ENCODE results near the gene PCGF3. TPM values are rescaled to one million over a fixed set of nuclear protein-coding genes. Genes with fewer than 3 reads are reported as not detected.
"Not testable (repeated sequence)": the region's sequence is repeated elsewhere in the genome, so short reads cannot be mapped to it uniquely, and the experiment has no call there.

Gene PCGF3
- total RNA-seq, 4 donors from 2014 or later, result 40.0 to 57.6 (median 46.9) TPM

GRCh38 chr4:754221-755120 lies 48.8 kb downstream of the PCGF3 start:
- 85 to 90% methylated on average over 15 to 17 of the region's 32 CpGs for WGBS, 2 donors
- TF ChIP-seq CTCF (IDR thresholded peaks at IDR 0.05), result no peak
- TF ChIP-seq POLR2A (IDR thresholded peaks at IDR 0.05), result no peak
- intact Hi-C loops (cut with DNase I), result no loop called here
- H3K27ac ChIP-seq, result no peak overlapping the region
- no peak overlapping the region for H3K4me3 ChIP-seq
- no peaks in the 10 kb centered on the region for H3K9me3 ChIP-seq
- H3K36me3 ChIP-seq, result peaks cover 10 to 86% (median 13%) of the 10 kb centered on the region in 3 donors
- DNase-seq, result no peak
- H3K4me1 ChIP-seq, result peaks cover 0 to 10% (median 0%) of the 10 kb centered on the region in 3 donors
- H3K27me3 ChIP-seq, result no peaks in the 10 kb centered on the region

DNA sequence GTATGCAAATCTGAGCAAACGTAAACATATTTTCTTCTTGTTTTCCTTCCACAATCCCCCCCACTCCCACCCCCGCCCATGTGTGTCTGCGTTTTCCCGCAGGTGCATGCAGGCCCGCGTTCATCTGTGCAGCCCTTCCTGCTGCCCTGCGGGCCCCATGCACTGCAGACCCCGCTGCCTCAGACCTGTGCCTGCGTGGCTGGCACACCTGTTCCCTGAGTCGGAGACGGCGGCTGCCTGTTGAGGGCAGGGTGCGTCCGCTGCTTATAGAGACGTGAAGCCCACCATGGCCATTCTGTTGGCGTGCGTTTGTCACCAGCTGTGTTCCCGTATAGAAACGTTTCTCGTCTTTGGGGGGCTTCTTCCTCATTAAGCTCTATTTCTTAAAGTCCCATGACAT lies 51.5 kb downstream of the PCGF3 start:
- no peaks in the 10 kb centered on the region for H3K4me1 ChIP-seq
- H3K9me3 ChIP-seq, result no peaks in the 10 kb centered on the region
- intact Hi-C loops (cut with DNase I), result no loop called here
- no peak overlapping the region for H3K4me3 ChIP-seq
- TF ChIP-seq CTCF (IDR thresholded peaks at IDR 0.05) (no peak), POLR2A (IDR thresholded peaks at IDR 0.05) (no peak)
- H3K27ac ChIP-seq, result no peak overlapping the region
- H3K36me3 ChIP-seq, result peaks cover 12 to 84% (median 18%) of the 10 kb centered on the region in 3 donors
- WGBS, 2 donors, result 92 to 93% methylated on average over 12 to 14 of the region's 20 CpGs
- DNase-seq, result no peak
- H3K27me3 ChIP-seq, result no peaks in the 10 kb centered on the region

- H3K9me3 ChIP-seq; H3K4me1 ChIP-seq; intact Hi-C loops (cut with DNase I); H3K27me3 ChIP-seq; DNase-seq; H3K27ac ChIP-seq; H3K4me3 ChIP-seq: not testable (repeated sequence)
- peaks cover 8 to 84% (median 9%) of the 10 kb centered on the region in 3 donors for H3K36me3 ChIP-seq
- 79 to 83% methylated on average over 19 to 23 of the region's 24 CpGs for WGBS, 2 donors
Measured at GRCh38 chr4:759810-760209, 54.2 kb downstream of the PCGF3 start.

DNA sequence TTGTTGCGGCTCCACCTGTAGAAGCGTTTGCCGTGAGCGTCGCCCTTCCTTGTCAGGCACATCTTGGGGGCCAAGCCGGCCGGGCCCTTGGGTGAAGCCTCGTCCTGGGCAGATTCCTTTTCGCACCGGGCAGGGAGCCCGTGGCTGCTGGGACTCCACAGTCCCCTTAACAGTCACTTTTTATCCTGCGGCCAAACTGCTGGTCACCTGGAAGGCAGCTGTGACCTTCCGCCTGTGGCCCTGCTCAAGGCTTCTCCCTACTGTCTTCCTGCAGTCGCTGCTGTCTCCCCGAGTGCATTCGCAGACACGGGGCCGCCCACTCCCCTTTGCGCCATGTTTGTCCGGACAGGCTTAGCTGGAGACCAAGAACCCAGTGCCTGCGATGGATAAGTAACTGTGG lies 55.0 kb downstream of the PCGF3 start:
- DNase-seq, result no peak
- Histone ChIP-seq H3K4me1 (peaks cover 0 to 3% (median 3%) of the 10 kb centered on the region in 3 donors), H3K27me3 (no peaks in the 10 kb centered on the region), H3K9me3 (no peaks in the 10 kb centered on the region), H3K36me3 (peaks cover 8 to 84% (median 9%) of the 10 kb centered on the region in 3 donors), H3K4me3 (no peak overlapping the region), H3K27ac (no peak overlapping the region)
- intact Hi-C loops (cut with DNase I), result no loop called here
- 89 to 91% methylated on average over 18 to 21 of the region's 21 CpGs for WGBS, 2 donors
- TF ChIP-seq POLR2A (IDR thresholded peaks at IDR 0.05), result no peak
- TF ChIP-seq CTCF (IDR thresholded peaks at IDR 0.05), result no peak

- no peak overlapping the region for H3K4me3 ChIP-seq
- intact Hi-C loops (cut with DNase I), result no loop called here
- 92 to 97% methylated on average over 14 of the region's 14 CpGs for WGBS, 2 donors
- no peaks in the 10 kb centered on the region for H3K9me3 ChIP-seq
- TF ChIP-seq CTCF (IDR thresholded peaks at IDR 0.05) (no peak), POLR2A (IDR thresholded peaks at IDR 0.05) (no peak)
- H3K4me1 ChIP-seq, result peaks cover 0 to 8% (median 6%) of the 10 kb centered on the region in 3 donors
- peaks cover 8 to 86% (median 9%) of the 10 kb centered on the region in 3 donors for H3K36me3 ChIP-seq
- DNase-seq, result no peak
- no peak overlapping the region for H3K27ac ChIP-seq
- H3K27me3 ChIP-seq, result no peaks in the 10 kb centered on the region
Measured at GRCh38 chr4:761086-761485, 55.5 kb downstream of the PCGF3 start.
